ENCODE measurements around the gene SPSB4. TPM values are rescaled to one million over a fixed set of nuclear protein-coding genes. Genes with fewer than 3 reads are reported as not detected.

SPSB4 gene
- total and polyA plus RNA-seq, 10 of the 15 experiments (the other 5 are each of a cell fraction or from before 2014, with no cell fraction given): not detected

- no peaks in the 10 kb centered on the region; the same call in 1 of the 2 replicates for H4K20me1 ChIP-seq (ENCODE audit: control insufficient read depth, insufficient read depth)
- H3K9ac ChIP-seq (ENCODE audit: control insufficient read depth, insufficient read depth, low read length): no peak overlapping the region
- in situ Hi-C loops (cut with MboI) (no loop called here), intact Hi-C loops (cut with micrococcal nuclease; ENCODE audit: unreplicated experiment) (no loop called here)
- ChIA-PET CTCF (interaction anchor here (1.4 kb wide), 1 partner anchor 73 kb away, joined by 3 read pairs; no protein-coding TSS in a partner anchor), RAD21 (ENCODE audit: unreplicated experiment) (no interaction called here), POLR2A (no interaction called here), SMC1A (ENCODE audit: uncharacterized antibody, unreplicated experiment) (interaction anchor here (0.6 kb wide), 1 partner anchor 1303 kb away, joined by 3 read pairs; no protein-coding TSS in a partner anchor)
- no peaks in the 10 kb centered on the region for H3K79me2 ChIP-seq (ENCODE audit: control insufficient read depth, insufficient read depth, low read length)
- TF ChIP-seq, protein P1, sequence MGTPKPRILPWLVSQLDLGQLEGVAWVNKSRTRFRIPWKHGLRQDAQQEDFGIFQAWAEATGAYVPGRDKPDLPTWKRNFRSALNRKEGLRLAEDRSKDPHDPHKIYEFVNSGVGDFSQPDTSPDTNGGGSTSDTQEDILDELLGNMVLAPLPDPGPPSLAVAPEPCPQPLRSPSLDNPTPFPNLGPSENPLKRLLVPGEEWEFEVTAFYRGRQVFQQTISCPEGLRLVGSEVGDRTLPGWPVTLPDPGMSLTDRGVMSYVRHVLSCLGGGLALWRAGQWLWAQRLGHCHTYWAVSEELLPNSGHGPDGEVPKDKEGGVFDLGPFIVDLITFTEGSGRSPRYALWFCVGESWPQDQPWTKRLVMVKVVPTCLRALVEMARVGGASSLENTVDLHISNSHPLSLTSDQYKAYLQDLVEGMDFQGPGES (IDR thresholded peaks at IDR 0.05): no peak
- TF ChIP-seq JUNB (IDR thresholded peaks at IDR 0.05): no peak
- TF ChIP-seq TCF7 (IDR thresholded peaks at IDR 0.05; ENCODE audit: borderline replicate concordance): no peak
- TF ChIP-seq BHLHE40 (IDR thresholded peaks at IDR 0.05; ENCODE audit: borderline replicate concordance in 1 of 2, low read depth in 2 of 2, low read length in 1 of 2): no peak
- no peak for TF ChIP-seq FOXM1 (IDR thresholded peaks at IDR 0.05; ENCODE audit: low read depth, low read length)
- no peak for TF ChIP-seq ZNF217 (IDR thresholded peaks at IDR 0.05)
- TF ChIP-seq POLR2AphosphoS2 (IDR thresholded peaks at IDR 0.05; ENCODE audit: low read depth, low read length): no peak
- no peak for TF ChIP-seq RELB (IDR thresholded peaks at IDR 0.05; ENCODE audit: low read depth)
- no peak for TF ChIP-seq STAT3 (IDR thresholded peaks at IDR 0.05; ENCODE audit: low read depth, low read length)
- TF ChIP-seq SRF (IDR thresholded peaks at IDR 0.05; ENCODE audit: low read depth in 2 of 2, low read length in 2 of 2): no peak
- TF ChIP-seq, protein P2, sequence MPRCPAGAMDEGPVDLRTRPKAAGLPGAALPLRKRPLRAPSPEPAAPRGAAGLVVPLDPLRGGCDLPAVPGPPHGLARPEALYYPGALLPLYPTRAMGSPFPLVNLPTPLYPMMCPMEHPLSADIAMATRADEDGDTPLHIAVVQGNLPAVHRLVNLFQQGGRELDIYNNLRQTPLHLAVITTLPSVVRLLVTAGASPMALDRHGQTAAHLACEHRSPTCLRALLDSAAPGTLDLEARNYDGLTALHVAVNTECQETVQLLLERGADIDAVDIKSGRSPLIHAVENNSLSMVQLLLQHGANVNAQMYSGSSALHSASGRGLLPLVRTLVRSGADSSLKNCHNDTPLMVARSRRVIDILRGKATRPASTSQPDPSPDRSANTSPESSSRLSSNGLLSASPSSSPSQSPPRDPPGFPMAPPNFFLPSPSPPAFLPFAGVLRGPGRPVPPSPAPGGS (IDR thresholded peaks at IDR 0.05; ENCODE audit: borderline replicate concordance, insufficient read depth, low read depth, low read length, poor library complexity, severe bottlenecking): no peak
- no peak for TF ChIP-seq SMAD1 (IDR thresholded peaks at IDR 0.05; ENCODE audit: low read depth, partially characterized antibody)
- no peak for TF ChIP-seq NR2F1 (conservative IDR thresholded peaks at IDR 0.05)
- TF ChIP-seq ZNF687 (IDR thresholded peaks at IDR 0.05): no peak
- no peak overlapping the region for H3K27ac ChIP-seq (ENCODE audit: control insufficient read depth, insufficient read depth)
- H3K4me2 ChIP-seq (ENCODE audit: control insufficient read depth, insufficient read depth): no peak overlapping the region
- BruUV-seq (replicated peaks): no TSS peak
- FAIRE-seq (no peak), DNase-seq (ENCODE audit: low read depth, low spot score) (no peak), ATAC-seq (no peak)
- H2AFZ ChIP-seq (ENCODE audit: control insufficient read depth, low read depth, low read length): no peak overlapping the region
- H3K36me3 ChIP-seq (ENCODE audit: control insufficient read depth in 2 of 2, insufficient read depth in 2 of 2, low read length in 1 of 2): no peaks in the 10 kb centered on the region
- no peaks in the 10 kb centered on the region for H3K4me1 ChIP-seq (ENCODE audit: control insufficient read depth, insufficient read depth, low read length)
- H3K27me3 ChIP-seq (replicated peaks in 1 of 2; ENCODE audit: control insufficient read depth in 2 of 2, insufficient read depth in 2 of 2, low read length in 1 of 2): peaks cover 0 to 5% of the 10 kb centered on the region in 2 experiments; a peak in 2 of 4 replicates
- H3K9me3 ChIP-seq (replicated peaks; ENCODE audit: control insufficient read depth, insufficient read depth, low read length): no peaks in the 10 kb centered on the region
- WGBS (ENCODE audit: insufficient coverage, insufficient replicate concordance, low lambda C conversion rate, missing lambda C conversion rate): 76% methylated on average over 5 of the region's 5 CpGs
- H3K4me3 ChIP-seq: no peak overlapping the region
Measured at GRCh38 chr3:141072950-141073349, 21.8 kb downstream of the SPSB4 start.

Measured in GM12878 (cell line).